ENCODE measurements around the gene SREBF1.

Gene SREBF1

DNA sequence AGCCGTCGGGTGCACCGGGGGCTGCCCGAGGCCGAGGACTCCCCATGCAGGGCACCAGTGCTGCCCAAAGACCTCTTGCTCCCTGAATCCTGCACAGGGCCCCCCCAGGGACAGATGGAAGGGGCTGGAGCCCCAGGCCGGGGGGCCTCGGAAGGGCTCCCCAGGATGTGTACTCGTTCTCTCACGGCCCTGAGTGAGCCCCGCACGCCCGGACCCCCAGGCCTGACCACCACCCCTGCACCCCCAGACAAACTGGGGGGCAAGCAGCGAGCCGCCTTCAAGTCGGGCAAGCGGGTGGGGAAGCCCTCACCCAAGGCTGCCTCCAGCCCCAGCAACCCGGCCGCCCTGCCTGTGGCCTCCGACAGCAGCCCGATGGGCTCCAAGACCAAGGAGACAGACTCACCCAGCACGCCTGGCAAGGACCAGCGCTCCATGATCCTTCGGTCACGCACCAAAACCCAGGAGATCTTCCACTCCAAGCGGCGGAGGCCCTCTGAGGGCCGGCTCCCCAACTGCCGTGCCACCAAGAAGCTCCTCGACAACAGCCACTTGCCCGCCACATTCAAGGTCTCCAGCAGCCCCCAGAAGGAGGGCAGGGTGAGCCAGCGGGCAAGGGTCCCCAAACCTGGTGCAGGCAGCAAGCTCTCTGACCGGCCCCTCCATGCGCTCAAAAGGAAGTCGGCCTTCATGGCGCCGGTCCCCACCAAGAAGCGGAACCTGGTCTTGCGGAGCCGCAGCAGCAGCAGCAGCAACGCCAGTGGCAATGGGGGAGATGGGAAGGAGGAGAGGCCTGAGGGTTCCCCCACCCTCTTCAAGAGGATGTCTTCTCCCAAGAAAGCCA is 40.6 kb downstream of the SREBF1 start:
- no peak for DNase-seq (ENCODE audit: low read depth)

- no peak for DNase-seq (ENCODE audit: low read depth)
Observed at GRCh38 chr17:17795296-17795695, 41.5 kb downstream of the SREBF1 start.

DNA sequence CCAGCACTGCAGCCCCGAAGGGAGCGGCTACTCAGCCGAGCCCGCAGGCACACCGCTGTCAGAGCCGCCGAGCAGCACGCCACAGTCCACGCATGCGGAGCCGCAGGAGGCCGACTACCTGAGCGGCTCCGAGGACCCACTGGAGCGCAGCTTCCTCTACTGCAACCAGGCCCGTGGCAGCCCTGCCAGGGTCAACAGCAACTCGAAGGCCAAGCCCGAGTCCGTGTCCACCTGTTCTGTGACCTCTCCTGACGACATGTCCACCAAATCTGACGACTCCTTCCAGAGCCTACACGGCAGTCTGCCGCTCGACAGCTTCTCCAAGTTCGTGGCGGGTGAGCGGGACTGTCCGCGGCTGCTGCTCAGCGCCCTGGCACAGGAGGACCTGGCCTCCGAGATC is 42.4 kb downstream of the SREBF1 start:
- no peak for DNase-seq (ENCODE audit: low read depth)

DNA sequence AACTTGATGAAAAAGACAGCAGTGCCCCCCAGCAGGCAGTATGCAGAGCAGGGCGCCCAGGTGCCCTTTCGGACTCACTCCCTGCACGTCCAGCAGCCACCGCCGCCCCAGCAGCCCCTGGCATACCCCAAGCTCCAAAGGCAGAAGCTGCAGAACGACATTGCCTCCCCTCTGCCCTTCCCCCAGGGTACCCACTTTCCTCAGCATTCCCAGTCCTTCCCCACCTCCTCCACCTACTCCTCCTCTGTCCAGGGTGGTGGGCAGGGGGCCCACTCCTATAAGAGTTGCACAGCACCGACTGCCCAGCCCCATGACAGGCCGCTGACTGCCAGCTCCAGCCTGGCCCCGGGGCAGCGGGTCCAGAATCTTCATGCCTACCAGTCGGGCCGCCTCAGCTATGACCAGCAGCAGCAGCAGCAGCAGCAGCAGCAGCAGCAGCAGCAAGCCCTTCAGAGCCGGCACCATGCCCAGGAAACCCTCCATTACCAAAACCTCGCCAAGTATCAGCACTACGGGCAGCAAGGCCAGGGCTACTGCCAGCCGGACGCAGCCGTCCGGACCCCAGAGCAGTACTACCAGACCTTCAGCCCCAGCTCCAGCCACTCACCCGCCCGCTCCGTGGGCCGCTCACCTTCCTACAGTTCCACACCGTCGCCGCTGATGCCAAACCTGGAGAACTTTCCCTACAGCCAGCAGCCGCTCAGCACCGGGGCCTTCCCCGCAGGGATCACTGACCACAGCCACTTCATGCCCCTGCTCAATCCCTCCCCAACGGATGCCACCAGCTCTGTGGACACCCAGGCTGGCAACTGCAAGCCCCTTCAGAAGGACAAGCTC is 43.2 kb downstream of the SREBF1 start:
- no peak for DNase-seq (ENCODE audit: low read depth)

- peak; percentile 25 for DNase-seq (ENCODE audit: low read depth)
Observed at GRCh38 chr17:17792551-17793377, 44.0 kb downstream of the SREBF1 start.

- no peak for DNase-seq (ENCODE audit: low read depth)
Observed at GRCh38 chr17:17792037-17792550, 44.7 kb downstream of the SREBF1 start.

DNA sequence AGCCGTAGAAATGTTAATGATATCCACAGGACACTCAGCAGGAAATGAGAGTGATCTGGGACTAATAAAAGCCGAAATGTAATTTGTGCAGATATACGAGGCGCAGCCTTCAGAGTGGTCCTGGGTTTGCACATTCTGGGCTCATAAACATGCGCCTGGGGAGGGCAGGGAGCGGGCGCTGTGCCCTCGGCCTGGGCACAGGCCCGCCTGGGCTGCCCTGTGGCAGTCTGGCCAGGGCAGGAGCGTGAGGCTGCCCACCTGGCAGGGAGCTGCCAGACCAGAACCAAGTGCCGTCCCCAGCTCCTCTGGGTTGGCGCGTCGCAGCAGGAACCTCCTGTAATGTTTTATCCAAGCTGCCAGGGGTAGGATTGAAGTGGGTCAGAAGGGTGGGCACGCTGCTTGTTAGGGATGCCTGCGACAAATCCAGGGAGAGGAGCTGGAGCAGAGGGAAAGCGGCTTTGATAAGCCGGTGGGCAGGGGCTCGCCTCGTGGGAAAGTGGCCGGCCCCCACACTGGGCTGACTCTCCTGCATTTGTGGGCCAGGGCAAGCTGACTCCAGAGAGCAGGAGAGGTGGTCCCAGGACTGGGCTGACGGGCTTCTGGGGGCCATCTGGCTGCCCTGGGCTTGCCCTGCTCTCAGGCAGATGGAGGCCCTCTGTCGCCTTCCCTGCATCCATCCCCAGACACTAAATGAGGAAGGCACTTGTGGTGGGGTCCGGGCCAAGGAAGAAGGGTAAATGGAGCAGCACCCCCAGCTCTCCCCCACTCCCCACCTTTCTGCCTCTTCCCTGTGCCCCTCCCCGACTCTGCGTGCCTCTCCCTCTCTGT is 45.9 kb downstream of the SREBF1 start:
- DNase-seq (ENCODE audit: low read depth): no peak

DNA sequence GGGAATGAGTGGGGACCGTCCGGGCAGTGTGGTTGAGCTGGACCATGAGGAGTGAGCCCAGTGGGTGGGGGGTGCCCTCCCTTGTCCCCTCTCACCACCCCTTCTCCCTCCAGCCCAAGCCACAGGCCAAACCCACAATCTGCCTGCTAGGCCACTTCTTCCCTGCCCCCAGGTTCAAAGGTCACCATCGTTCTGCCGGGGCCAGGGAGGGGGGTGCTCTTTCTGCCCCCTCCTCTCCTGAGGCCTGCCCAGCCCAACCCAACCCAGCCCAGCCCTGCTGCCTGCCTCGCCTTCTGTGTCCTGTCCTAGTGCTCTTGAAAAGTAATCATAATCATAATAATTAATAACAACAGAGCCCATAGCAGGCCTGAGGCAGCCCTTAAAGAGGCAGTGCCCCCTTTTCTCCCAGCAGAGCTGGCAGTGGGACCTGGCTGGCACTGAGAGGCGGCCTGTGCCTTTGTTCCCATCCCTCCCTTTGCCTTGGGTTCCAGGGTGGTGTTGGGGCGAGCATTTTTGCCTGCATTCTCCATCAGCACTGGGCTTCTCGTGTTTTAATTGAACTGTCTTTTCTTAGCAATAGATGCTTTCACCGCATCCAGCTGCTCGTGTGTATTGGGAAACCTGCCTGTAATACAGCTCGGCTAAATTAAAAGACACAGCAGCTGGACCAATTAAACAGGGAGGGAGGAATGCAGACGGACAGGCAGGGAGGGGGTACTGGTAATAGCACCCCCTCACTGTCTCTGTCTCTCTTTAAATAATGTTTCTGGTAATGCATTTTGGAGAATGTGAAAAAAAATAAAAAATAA is 46.8 kb downstream of the SREBF1 start:
- DNase-seq (ENCODE audit: low read depth): no peak

- DNase-seq (ENCODE audit: low read depth): no peak
Observed at GRCh38 chr17:17789410-17789809, 47.4 kb downstream of the SREBF1 start.

DNA sequence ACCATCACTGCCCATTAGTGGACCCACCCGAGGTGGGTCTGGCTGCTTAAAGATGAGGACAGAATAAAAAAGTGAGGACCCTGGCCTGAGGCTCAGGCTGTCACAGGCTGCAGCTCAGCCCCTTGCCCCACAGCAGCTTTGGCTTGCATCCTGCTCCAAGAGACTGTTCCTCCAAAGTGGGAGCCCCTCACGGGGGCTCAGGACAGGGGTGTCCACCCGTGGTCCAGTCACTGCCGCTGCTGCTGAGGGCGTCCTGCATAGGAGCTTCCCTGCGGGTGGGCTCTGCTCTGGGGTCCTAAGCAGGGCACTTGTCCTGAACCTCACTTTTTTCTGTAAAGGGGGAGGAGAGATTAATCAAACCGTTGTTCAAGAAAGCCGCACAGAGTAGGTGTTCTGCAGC is 47.8 kb downstream of the SREBF1 start:
- DNase-seq (ENCODE audit: low read depth): no peak

- no peak for DNase-seq (ENCODE audit: low read depth)
Observed at GRCh38 chr17:17787568-17787967, 49.2 kb downstream of the SREBF1 start.

GRCh38 chr17:17786998-17787397 is 49.8 kb downstream of the SREBF1 start:
- DNase-seq (ENCODE audit: low read depth): no peak

GRCh38 chr17:17785407-17785806 is 51.4 kb downstream of the SREBF1 start:
- DNase-seq (ENCODE audit: low read depth): no peak

DNA sequence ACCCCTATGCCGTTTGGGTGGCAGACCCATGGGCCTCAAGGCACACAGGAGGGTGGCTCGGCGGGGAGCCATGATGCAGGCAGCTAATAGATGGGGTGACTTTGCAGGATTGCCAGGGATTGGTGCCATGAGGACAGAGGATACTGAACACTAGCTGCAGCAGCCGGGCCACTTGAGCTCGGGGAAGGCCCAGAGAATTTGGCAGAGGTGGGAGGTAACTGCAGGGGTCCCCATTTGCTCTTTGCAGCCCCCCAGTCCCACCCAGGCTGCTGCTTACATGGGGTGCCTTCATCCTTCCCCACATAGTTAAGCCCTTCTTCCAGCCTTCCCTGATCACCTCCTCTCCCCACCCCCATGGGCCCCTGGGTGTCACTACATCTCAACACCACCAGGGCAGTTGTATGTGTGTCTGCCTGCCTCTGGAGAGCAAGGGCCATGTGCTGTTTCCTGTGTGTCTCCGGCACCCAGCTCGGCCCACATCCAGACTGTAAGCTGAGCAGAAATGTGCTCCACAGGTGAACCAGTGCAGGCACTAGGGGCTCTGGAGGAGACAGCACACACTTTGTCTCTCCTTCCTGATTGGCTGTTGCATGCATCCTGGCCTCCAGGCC is 52.0 kb downstream of the SREBF1 start:
- DNase-seq (ENCODE audit: low read depth): no peak

- DNase-seq (ENCODE audit: low read depth): no peak
Observed at GRCh38 chr17:17783825-17784656, 52.7 kb downstream of the SREBF1 start.

DNA sequence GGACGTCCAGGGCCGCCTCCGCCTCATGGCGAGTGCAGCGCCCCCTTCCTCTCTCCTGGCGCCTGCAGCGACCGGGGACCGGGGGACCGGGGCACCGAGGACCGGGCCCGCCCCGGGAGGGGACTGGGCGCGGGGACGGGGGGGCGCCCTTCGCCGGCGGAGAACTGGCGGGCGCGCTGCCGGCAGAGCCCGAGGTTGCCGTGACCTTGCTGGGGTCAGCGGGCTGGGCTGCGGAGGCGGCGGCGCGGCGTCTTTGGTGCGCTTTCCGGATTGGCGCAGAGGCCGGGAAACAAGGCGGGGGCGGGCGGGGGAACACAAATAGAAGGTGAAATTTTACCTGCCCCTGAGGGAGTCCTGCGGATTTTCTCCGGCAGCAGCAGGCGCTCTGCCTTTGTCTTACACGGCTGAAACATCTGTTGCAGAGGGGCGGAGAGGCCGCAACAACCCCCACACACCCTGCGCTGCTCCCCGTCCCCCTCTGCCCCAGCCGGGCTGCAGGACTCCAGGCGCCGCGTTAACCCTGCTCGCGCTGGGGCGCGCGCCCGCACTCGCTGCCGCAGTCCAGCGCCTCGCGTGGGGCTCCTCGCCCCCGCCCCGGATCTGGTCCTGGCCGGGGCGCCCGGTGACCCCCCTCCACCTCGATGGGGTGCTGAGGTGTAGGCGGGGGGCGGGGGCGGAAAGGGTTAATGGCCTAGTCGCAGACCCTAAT is 53.5 kb downstream of the SREBF1 start:
- peak; percentile 50 for DNase-seq (ENCODE audit: low read depth)

DNA sequence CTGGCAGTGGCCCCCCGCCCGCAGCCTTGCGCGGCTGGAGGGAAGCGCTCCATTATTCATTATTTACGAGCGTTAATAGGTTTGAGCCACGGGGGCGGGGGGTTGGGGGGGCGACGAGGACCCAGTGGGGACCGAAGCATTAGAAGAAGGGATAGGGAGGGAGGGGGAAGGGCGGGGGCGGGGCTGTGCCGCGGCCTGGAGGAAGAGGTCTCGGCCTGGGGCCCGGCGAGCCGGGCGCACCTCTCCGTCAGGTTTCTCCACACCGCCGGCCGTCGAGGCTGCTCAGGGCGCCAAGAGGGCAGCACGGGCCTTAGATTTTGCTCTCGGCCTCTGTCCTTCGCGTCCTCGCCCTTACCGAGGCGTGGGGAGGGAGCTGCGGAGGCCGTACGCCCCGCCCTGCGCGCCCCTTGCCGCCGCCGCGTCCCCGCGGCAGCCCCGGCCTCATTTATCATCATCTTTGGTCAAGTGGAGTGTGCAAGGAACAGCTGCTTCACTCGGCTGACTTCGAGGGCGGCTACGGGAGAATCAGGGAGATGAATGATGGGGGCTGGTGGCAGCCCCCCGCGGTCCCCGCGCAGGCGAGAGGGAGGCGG is 54.2 kb downstream of the SREBF1 start:
- DNase-seq (ENCODE audit: low read depth): no peak
